ENCODE measurements around the gene STARD7.

Gene STARD7

GRCh38 chr2:96159084-96159830, 49.4 kb downstream of the STARD7 start:
- no peaks in the 10 kb centered on the region for H3K27me3 ChIP-seq (ENCODE audit: low read depth, low read length)
- H3K9me3 ChIP-seq (ENCODE audit: control insufficient read depth in 1 of 2, low read length in 2 of 2): peaks cover 0 to 3% of the 10 kb centered on the region in 2 donors
- H3K27ac ChIP-seq (ENCODE audit: low read length): no peak overlapping the region
- H3K4me3 ChIP-seq (ENCODE audit: low read depth in 1 of 2, low read length in 2 of 2): no peak overlapping the region
- H3K36me3 ChIP-seq (ENCODE audit: control insufficient read depth in 1 of 2, insufficient read depth in 2 of 2, low read length in 2 of 2): no peaks in the 10 kb centered on the region
- H3K4me1 ChIP-seq (ENCODE audit: control insufficient read depth in 1 of 2, insufficient read depth in 2 of 2, low read length in 2 of 2): no peaks in the 10 kb centered on the region

- Histone ChIP-seq H3K4me3 (ENCODE audit: low read depth in 1 of 2, low read length in 2 of 2) (no peak overlapping the region), H3K27ac (ENCODE audit: low read length) (no peak overlapping the region), H3K27me3 (ENCODE audit: low read depth, low read length) (no peaks in the 10 kb centered on the region), H3K9me3 (ENCODE audit: control insufficient read depth in 1 of 2, low read length in 2 of 2) (peaks cover 0 to 3% of the 10 kb centered on the region in 2 donors), H3K36me3 (ENCODE audit: control insufficient read depth in 1 of 2, insufficient read depth in 2 of 2, low read length in 2 of 2) (no peaks in the 10 kb centered on the region), H3K4me1 (ENCODE audit: control insufficient read depth in 1 of 2, insufficient read depth in 2 of 2, low read length in 2 of 2) (no peaks in the 10 kb centered on the region)
These were observed 50.1 kb downstream of the STARD7 start for GRCh38 chr2:96158554-96158940.

GRCh38 chr2:96157649-96158553, 50.7 kb downstream of the STARD7 start:
- Histone ChIP-seq H3K9me3 (ENCODE audit: control insufficient read depth in 1 of 2, low read length in 2 of 2) (peaks cover 0 to 3% of the 10 kb centered on the region in 2 donors), H3K36me3 (ENCODE audit: control insufficient read depth in 1 of 2, insufficient read depth in 2 of 2, low read length in 2 of 2) (no peaks in the 10 kb centered on the region), H3K27me3 (ENCODE audit: low read depth, low read length) (no peaks in the 10 kb centered on the region), H3K4me1 (ENCODE audit: control insufficient read depth in 1 of 2, insufficient read depth in 2 of 2, low read length in 2 of 2) (no peaks in the 10 kb centered on the region), H3K27ac (ENCODE audit: low read length) (no peak overlapping the region), H3K4me3 (ENCODE audit: low read depth in 1 of 2, low read length in 2 of 2) (no peak overlapping the region)

- H3K27me3 ChIP-seq (ENCODE audit: low read depth, low read length): no peaks in the 10 kb centered on the region
- H3K4me3 ChIP-seq (ENCODE audit: low read depth in 1 of 2, low read length in 2 of 2): no peak overlapping the region
- H3K27ac ChIP-seq (ENCODE audit: low read length): no peak overlapping the region
- peaks cover 0 to 3% of the 10 kb centered on the region in 2 donors for H3K9me3 ChIP-seq (ENCODE audit: control insufficient read depth in 1 of 2, low read length in 2 of 2)
- no peaks in the 10 kb centered on the region for H3K4me1 ChIP-seq (ENCODE audit: control insufficient read depth in 1 of 2, insufficient read depth in 2 of 2, low read length in 2 of 2)
- no peaks in the 10 kb centered on the region for H3K36me3 ChIP-seq (ENCODE audit: control insufficient read depth in 1 of 2, insufficient read depth in 2 of 2, low read length in 2 of 2)
These were observed 51.5 kb downstream of the STARD7 start for GRCh38 chr2:96156926-96157648.

GRCh38 chr2:96156011-96156820, 52.4 kb downstream of the STARD7 start:
- Histone ChIP-seq H3K36me3 (ENCODE audit: control insufficient read depth in 1 of 2, insufficient read depth in 2 of 2, low read length in 2 of 2) (no peaks in the 10 kb centered on the region), H3K9me3 (ENCODE audit: control insufficient read depth in 1 of 2, low read length in 2 of 2) (peaks cover 0 to 3% of the 10 kb centered on the region in 2 donors), H3K4me1 (ENCODE audit: control insufficient read depth in 1 of 2, insufficient read depth in 2 of 2, low read length in 2 of 2) (no peaks in the 10 kb centered on the region), H3K4me3 (ENCODE audit: low read depth in 1 of 2, low read length in 2 of 2) (no peak overlapping the region), H3K27me3 (ENCODE audit: low read depth, low read length) (no peaks in the 10 kb centered on the region), H3K27ac (ENCODE audit: low read length) (no peak overlapping the region)

GRCh38 chr2:96154506-96155380, 53.9 kb downstream of the STARD7 start:
- Histone ChIP-seq H3K4me3 (ENCODE audit: low read depth in 1 of 2, low read length in 2 of 2) (no peak overlapping the region), H3K36me3 (ENCODE audit: control insufficient read depth in 1 of 2, insufficient read depth in 2 of 2, low read length in 2 of 2) (no peaks in the 10 kb centered on the region), H3K9me3 (ENCODE audit: control insufficient read depth in 1 of 2, low read length in 2 of 2) (no peaks in the 10 kb centered on the region), H3K27ac (ENCODE audit: low read length) (no peak overlapping the region), H3K4me1 (ENCODE audit: control insufficient read depth in 1 of 2, insufficient read depth in 2 of 2, low read length in 2 of 2) (no peaks in the 10 kb centered on the region), H3K27me3 (ENCODE audit: low read depth, low read length) (no peaks in the 10 kb centered on the region)

- no peak overlapping the region for H3K27ac ChIP-seq (ENCODE audit: low read length)
- H3K4me3 ChIP-seq (ENCODE audit: low read depth in 1 of 2, low read length in 2 of 2): no peak overlapping the region
- no peaks in the 10 kb centered on the region for H3K36me3 ChIP-seq (ENCODE audit: control insufficient read depth in 1 of 2, insufficient read depth in 2 of 2, low read length in 2 of 2)
- H3K27me3 ChIP-seq (ENCODE audit: low read depth, low read length): no peaks in the 10 kb centered on the region
- H3K9me3 ChIP-seq (ENCODE audit: control insufficient read depth in 1 of 2, low read length in 2 of 2): no peaks in the 10 kb centered on the region
- no peaks in the 10 kb centered on the region for H3K4me1 ChIP-seq (ENCODE audit: control insufficient read depth in 1 of 2, insufficient read depth in 2 of 2, low read length in 2 of 2)
These were observed 54.6 kb downstream of the STARD7 start for GRCh38 chr2:96153991-96154431.

- Histone ChIP-seq H3K4me3 (ENCODE audit: low read depth in 1 of 2, low read length in 2 of 2) (no peak overlapping the region), H3K4me1 (ENCODE audit: control insufficient read depth in 1 of 2, insufficient read depth in 2 of 2, low read length in 2 of 2) (peaks cover 0 to under 1% of the 10 kb centered on the region in 2 donors), H3K9me3 (ENCODE audit: control insufficient read depth in 1 of 2, low read length in 2 of 2) (no peaks in the 10 kb centered on the region)
These were observed 55.3 kb downstream of the STARD7 start for GRCh38 chr2:96153291-96153713.

GRCh38 chr2:96152304-96153161, 56.1 kb downstream of the STARD7 start:
- peaks cover 0 to 6% of the 10 kb centered on the region in 2 donors for H3K4me1 ChIP-seq (ENCODE audit: control insufficient read depth in 1 of 2, insufficient read depth in 2 of 2, low read length in 2 of 2)
- no peak overlapping the region for H3K27ac ChIP-seq (ENCODE audit: low read length)
- H3K36me3 ChIP-seq (ENCODE audit: control insufficient read depth in 1 of 2, insufficient read depth in 2 of 2, low read length in 2 of 2): no peaks in the 10 kb centered on the region
- H3K27me3 ChIP-seq (ENCODE audit: low read depth, low read length): no peaks in the 10 kb centered on the region
- no peak overlapping the region for H3K4me3 ChIP-seq (ENCODE audit: low read depth in 1 of 2, low read length in 2 of 2)
- H3K9me3 ChIP-seq (ENCODE audit: control insufficient read depth in 1 of 2, low read length in 2 of 2): no peaks in the 10 kb centered on the region

More at GRCh38 chr2:96153291-96153713, 55.3 kb downstream of the STARD7 start:
- H3K36me3 ChIP-seq (ENCODE audit: control insufficient read depth in 1 of 2, insufficient read depth in 2 of 2, low read length in 2 of 2): no peaks in the 10 kb centered on the region
- H3K27ac ChIP-seq (ENCODE audit: low read length): no peak overlapping the region
- no peaks in the 10 kb centered on the region for H3K27me3 ChIP-seq (ENCODE audit: low read depth, low read length)

All from muscle layer of duodenum (tissue), 2 donors.